DOHH2 (cell line): Measurements from ENCODE around the gene RNU5B-1.
A peak's percentile ranks its signal among the peaks of the same experiment; 100 is the strongest.
"Not testable (repeated sequence)": the region's sequence is repeated elsewhere in the genome, so short reads cannot be mapped to it uniquely, and the experiment has no call there.

Source experiments
- EZH2phosphoT487 ChIP-seq: fragments of 200-600 bp; sonication (generic); IDR thresholded peaks from 2 replicates; pipeline ENCODE4 v1.6.1; 2017; ENCODE audit warnings: borderline replicate concordance, mild to moderate bottlenecking, antibody characterized with exemption, low read length, moderate library complexity, mixed read lengths
- TF ChIP-seq, protein P1 (sequence below): fragments of 200-600 bp; sonication (generic); IDR thresholded peaks from one replicate; pipeline ENCODE4 v1.5.1; 2014; ENCODE audit warnings: antibody characterized with exemption, mild to moderate bottlenecking, low read depth, low read length; ENCODE audit not compliant: poor library complexity, severe bottlenecking

DNA sequence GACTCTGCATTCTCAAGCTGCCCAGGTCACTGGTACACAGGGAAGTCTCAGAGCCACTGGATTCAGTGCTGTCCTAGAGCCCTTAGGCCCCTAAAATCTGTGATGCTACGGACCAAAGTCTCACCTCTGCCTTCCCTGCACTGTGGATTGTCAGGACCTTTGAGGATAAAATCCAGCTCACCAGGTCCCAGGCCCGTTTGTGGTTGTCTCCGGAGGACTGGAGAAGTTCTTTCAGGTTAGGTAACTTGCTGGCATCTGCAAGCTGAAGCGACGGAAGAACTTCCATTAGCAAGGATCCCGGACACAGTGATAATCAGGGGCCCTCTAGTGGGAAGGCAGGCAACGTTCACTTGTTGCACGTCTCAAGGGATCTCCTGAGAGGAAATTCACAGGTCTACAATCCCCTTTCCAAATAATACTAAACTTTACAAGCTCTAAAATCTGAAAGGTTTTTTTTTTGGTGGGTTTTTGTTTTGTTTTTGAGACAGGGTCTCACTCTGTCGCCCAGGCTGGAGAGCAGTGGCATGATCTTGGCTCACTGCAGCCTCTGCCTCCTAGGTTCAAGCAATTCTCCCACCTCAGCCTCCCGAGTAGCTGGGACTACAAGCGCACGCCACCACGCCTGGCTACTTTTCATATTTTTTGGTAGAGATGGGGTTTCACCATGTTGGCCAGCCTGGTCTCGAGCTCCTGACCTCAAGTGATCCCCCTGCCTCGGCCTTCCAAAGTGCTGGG lies 33.5 kb upstream of the RNU5B-1 start:
- TF ChIP-seq, protein P1, sequence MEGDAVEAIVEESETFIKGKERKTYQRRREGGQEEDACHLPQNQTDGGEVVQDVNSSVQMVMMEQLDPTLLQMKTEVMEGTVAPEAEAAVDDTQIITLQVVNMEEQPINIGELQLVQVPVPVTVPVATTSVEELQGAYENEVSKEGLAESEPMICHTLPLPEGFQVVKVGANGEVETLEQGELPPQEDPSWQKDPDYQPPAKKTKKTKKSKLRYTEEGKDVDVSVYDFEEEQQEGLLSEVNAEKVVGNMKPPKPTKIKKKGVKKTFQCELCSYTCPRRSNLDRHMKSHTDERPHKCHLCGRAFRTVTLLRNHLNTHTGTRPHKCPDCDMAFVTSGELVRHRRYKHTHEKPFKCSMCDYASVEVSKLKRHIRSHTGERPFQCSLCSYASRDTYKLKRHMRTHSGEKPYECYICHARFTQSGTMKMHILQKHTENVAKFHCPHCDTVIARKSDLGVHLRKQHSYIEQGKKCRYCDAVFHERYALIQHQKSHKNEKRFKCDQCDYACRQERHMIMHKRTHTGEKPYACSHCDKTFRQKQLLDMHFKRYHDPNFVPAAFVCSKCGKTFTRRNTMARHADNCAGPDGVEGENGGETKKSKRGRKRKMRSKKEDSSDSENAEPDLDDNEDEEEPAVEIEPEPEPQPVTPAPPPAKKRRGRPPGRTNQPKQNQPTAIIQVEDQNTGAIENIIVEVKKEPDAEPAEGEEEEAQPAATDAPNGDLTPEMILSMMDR: peak; percentile 77
- not testable (repeated sequence) for TF ChIP-seq EZH2phosphoT487
